Uterus (tissue), 4 donors: Measurements from ENCODE around the gene DYNLT4. TPM values are rescaled to one million over a fixed set of nuclear protein-coding genes. Genes with fewer than 3 reads are reported as not detected.

Experiments used
- DNase-seq, 2 donors: peaks; one replicate each; pipeline ENCODE4 v3.0.0-alpha.2; 2019 to 2020
- H3K27ac ChIP-seq, 2 donors: fragments of 200-600 bp; sonication (generic); 1 replicate in 1 of 2; 2 replicates in 1 of 2; pipeline ENCODE4 v1.5.1; 2016 to 2018
- H3K27me3 ChIP-seq, 2 donors: fragments of 200-600 bp; sonication (generic); one replicate each; pipeline ENCODE4 v1.5.1; 2018 to 2019; ENCODE audit warnings: control low read depth in 1 of 2
- H3K36me3 ChIP-seq, 2 donors: fragments of 200-600 bp; sonication (generic); one replicate each; pipeline ENCODE4 v1.5.1; 2019; ENCODE audit warnings: control low read depth in 1 of 2
- H3K4me1 ChIP-seq, 2 donors: fragments of 200-600 bp; sonication (generic); one replicate each; pipeline ENCODE4 v1.5.1; 2018 to 2019; ENCODE audit warnings: control low read depth in 1 of 2
- H3K4me3 ChIP-seq, 2 donors: fragments of 200-600 bp; sonication (generic); 1 replicate in 1 of 2; 2 replicates in 1 of 2; pipeline ENCODE4 v1.5.1; 2018 to 2019; ENCODE audit warnings: mild to moderate bottlenecking in 1 of 2
- H3K9me3 ChIP-seq, 2 donors: fragments of 200-600 bp; sonication (generic); one replicate each; pipeline ENCODE4 v1.5.1; 2019; ENCODE audit warnings: control low read depth in 1 of 2
- POLR2A ChIP-seq, 2 donors: fragments of 450-650 bp; IDR thresholded peaks; one replicate each; pipeline ENCODE4 v1.6.1; 2016; ENCODE audit warnings: antibody characterized with exemption in 2 of 2, mild to moderate bottlenecking in 1 of 2, moderate library complexity in 1 of 2
- intact Hi-C: fragments of 100-400 bp; cut with DNase I; formaldehyde crosslinking; loops from one replicate; pipeline ENCODE4 v1.15.1; 2023; ENCODE audit warnings: low total_unique reads
- total RNA-seq, 4 donors: library from RNA; depleted of rRNA in 3 of 4; stranded (reverse); fragments of >200 nt in 3 of 4; gene quantifications; one replicate each; pipeline versions ENCODE4 v1.1.0 to v1.2.4, GENCODE V29; 2014 to 2023
- TF ChIP-seq, protein P1 (sequence below), 4 experiments: fragments of 200-600 bp in 2 of 4; fragments of 450-650 bp in 2 of 4; sonication (generic) in 2 of 4; IDR thresholded peaks; one replicate each; pipeline ENCODE4 v1.5.1; 2016 to 2019; ENCODE audit warnings: antibody characterized with exemption in 4 of 4, mild to moderate bottlenecking in 2 of 4, moderate library complexity in 1 of 4
- donor health status: DM: yes; HTN: yes; CAD: no.

Gene DYNLT4
- total RNA-seq, 4 donors from 2014 or later, result 4.4 TPM; not detected in 3

DNA sequence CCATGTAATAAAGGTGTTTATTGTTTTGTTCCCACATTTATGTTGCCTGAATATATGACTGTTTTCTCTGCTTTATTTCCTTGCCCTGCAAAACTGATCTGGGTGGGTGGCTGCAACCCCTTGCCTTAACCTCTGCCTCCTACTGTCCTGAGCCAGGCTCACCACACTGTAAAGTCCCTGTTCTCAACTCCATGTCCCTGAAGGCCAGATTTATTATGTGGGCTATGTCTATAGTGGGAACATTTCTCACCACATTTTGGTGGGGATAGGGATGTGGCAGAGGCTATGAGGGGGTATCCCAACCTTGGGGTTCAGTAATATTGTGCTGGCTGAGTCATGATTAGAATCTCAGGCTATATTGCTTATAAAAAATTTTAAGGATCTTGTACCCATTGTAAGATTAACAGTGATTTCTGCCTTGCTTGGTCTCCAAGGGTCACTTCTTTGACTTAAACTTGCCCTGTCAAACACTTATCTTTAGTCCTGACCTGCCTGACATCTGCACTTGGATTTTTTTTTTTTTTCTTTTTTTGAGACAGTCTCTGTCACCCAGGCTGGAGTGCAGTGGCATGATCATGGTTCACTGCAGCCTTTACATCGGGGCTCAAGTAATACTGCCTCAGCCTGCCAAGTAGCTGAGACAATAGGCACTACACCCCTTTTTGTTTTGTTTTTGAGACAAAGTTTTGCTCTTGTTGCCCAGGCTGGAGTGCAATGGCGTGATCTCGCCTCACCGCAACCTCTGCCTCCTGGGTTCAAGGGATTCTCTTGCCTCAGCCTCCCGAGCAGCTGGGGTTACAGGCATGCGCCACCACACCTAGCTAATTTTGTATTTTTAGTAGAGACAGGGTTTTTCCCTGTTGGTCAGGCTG lies 28.2 kb downstream of the DYNLT4 start:
- no peak overlapping the region for H3K4me3 ChIP-seq
- intact Hi-C loops, result no loop called here
- H3K27ac ChIP-seq, result no peak overlapping the region
- peaks cover 0 to 1% of the 10 kb centered on the region in 2 donors for H3K4me1 ChIP-seq
- H3K36me3 ChIP-seq, result no peaks in the 10 kb centered on the region
- no peaks in the 10 kb centered on the region for H3K9me3 ChIP-seq
- H3K27me3 ChIP-seq, result no peaks in the 10 kb centered on the region
- TF ChIP-seq, protein P1, sequence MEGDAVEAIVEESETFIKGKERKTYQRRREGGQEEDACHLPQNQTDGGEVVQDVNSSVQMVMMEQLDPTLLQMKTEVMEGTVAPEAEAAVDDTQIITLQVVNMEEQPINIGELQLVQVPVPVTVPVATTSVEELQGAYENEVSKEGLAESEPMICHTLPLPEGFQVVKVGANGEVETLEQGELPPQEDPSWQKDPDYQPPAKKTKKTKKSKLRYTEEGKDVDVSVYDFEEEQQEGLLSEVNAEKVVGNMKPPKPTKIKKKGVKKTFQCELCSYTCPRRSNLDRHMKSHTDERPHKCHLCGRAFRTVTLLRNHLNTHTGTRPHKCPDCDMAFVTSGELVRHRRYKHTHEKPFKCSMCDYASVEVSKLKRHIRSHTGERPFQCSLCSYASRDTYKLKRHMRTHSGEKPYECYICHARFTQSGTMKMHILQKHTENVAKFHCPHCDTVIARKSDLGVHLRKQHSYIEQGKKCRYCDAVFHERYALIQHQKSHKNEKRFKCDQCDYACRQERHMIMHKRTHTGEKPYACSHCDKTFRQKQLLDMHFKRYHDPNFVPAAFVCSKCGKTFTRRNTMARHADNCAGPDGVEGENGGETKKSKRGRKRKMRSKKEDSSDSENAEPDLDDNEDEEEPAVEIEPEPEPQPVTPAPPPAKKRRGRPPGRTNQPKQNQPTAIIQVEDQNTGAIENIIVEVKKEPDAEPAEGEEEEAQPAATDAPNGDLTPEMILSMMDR (IDR thresholded peaks at IDR 0.05), result no peak
- no peak for TF ChIP-seq POLR2A (IDR thresholded peaks at IDR 0.05)
- DNase-seq, result no peak

DNA sequence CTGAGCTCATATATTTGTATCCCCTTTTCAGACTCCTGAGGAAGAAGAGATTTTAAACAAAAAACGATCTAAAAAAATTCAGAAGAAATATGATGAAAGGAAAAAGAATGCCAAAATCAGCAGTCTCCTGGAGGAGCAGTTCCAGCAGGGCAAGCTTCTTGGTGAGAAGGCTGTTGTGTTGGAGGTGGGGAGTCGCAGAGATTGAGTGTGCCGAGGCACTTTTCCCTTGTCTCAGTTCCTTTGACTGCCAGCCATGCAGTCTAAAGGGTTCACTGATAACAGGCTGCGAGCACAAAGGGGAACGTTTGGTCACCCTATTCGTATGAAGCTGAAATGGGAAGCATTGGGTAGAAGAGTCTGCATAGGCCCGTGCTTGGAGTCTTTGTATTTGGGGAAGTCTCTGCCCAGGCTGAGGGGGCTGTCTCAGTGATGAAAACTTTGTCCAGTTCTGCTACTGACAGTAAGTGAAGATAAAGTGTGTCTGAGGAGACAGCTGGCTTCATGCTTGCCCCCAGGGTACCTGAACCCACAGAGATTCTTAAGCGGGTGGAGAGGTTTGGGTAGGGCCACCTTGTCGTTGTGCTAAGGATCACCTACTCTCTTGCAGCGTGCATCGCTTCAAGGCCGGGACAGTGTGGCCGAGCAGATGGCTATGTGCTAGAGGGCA lies 29.0 kb downstream of the DYNLT4 start:
- DNase-seq, result no peak
- TF ChIP-seq, protein P1 (IDR thresholded peaks at IDR 0.05), result no peak
- TF ChIP-seq POLR2A (IDR thresholded peaks at IDR 0.05), result no peak
- H3K36me3 ChIP-seq, result no peaks in the 10 kb centered on the region
- no peaks in the 10 kb centered on the region for H3K9me3 ChIP-seq
- no peak overlapping the region for H3K27ac ChIP-seq
- H3K27me3 ChIP-seq, result no peaks in the 10 kb centered on the region
- no peaks in the 10 kb centered on the region for H3K4me1 ChIP-seq
- no peak overlapping the region for H3K4me3 ChIP-seq
- intact Hi-C loops, result no loop called here

DNA sequence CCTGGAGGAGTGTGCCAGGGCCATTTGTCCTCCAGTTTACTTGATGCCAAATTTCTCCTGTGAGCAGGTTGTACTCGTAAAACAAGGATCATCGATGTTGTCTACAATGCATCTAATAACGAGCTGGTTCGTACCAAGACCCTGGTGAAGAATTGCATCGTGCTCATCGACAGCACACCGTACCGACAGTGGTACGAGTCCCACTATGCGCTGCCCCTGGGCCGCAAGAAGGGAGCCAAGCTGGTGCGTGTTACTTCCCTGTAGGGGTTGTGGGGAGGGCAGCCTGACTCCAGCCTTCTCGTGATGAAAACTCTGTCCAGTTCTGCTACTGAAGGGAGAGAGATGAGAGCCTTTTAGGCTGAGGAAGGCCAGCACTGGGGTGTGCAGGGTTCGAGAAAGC lies 29.6 kb downstream of the DYNLT4 start:
- no peaks in the 10 kb centered on the region for H3K9me3 ChIP-seq
- H3K36me3 ChIP-seq, result no peaks in the 10 kb centered on the region
- TF ChIP-seq, protein P1 (IDR thresholded peaks at IDR 0.05), result no peak
- no peak for TF ChIP-seq POLR2A (IDR thresholded peaks at IDR 0.05)
- DNase-seq, result no peak
- no peaks in the 10 kb centered on the region for H3K4me1 ChIP-seq
- intact Hi-C loops, result no loop called here
- no peak overlapping the region for H3K27ac ChIP-seq
- H3K27me3 ChIP-seq, result no peaks in the 10 kb centered on the region
- no peak overlapping the region for H3K4me3 ChIP-seq

DNA sequence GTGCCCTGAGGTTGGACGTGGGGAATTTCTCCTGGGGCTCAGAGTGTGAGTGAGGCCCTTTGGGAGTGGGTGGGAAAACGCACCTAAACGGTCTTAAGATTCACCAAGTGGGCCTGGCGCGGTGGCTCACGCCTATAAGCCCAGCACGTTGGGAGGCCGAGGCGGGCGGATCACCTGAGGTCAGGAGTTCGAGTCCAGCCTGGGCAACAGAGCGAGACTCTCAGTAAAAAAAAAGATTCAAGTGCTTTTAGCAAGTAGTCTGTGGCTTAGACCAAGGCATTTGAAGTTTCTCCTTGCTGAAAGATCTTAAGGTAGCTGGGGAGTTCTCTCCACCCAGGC lies 30.5 kb downstream of the DYNLT4 start:
- TF ChIP-seq, protein P1 (IDR thresholded peaks at IDR 0.05), result no peak
- TF ChIP-seq POLR2A (IDR thresholded peaks at IDR 0.05), result no peak
- intact Hi-C loops, result no loop called here
- no peaks in the 10 kb centered on the region for H3K9me3 ChIP-seq
- H3K36me3 ChIP-seq, result no peaks in the 10 kb centered on the region
- H3K27ac ChIP-seq, result peak overlapping the region; percentile 94 to 98
- H3K4me3 ChIP-seq, result peak overlapping the region; percentile 88 to 93
- DNase-seq, result no peak
- no peaks in the 10 kb centered on the region for H3K27me3 ChIP-seq
- no peaks in the 10 kb centered on the region for H3K4me1 ChIP-seq
